Measurements from ENCODE around the gene EPHB6.

The EPHB6 gene

GRCh38 chr7:142833174-142834048, 21.5 kb upstream of the EPHB6 start:
- DNase-seq = no peak

DNA sequence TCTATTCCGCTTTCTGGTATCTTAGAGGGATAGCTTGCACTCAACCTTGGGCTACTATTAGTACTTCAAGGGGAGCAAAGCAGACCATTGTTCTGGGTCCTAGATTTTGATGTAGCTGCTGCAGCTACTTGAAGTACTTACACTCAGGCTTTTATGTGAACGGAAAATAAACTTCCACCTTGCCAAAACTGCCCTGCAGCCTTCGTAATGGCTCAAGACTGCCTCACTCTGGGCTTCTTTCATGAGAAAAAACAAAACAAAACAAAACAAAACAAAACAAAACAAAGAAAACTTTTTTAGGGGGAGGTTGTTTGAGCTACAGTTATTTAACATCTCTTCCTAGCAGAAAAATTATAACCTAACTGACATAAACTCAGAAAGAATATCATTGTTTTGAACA, 19.4 kb upstream of the EPHB6 start:
- no peak for DNase-seq

DNA sequence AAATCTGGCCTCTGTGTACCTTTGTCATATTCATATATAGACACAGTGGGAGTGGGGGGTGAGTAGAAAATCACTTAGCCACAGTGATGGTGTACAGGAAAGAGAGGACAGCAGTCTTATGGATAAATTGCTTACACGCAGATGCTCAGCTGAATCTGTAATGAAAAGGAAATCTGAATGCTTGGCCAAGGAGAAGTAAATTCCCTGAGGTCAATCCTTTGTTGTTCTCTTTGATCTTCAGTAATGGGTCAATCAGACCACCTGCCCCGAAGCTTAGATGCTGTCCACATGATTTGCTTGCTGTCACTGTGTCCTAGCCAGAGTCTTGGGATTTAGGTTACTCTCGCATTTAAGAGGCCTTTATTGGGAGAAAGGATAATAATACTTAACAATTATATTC, 18.4 kb upstream of the EPHB6 start:
- DNase-seq = no peak

DNA sequence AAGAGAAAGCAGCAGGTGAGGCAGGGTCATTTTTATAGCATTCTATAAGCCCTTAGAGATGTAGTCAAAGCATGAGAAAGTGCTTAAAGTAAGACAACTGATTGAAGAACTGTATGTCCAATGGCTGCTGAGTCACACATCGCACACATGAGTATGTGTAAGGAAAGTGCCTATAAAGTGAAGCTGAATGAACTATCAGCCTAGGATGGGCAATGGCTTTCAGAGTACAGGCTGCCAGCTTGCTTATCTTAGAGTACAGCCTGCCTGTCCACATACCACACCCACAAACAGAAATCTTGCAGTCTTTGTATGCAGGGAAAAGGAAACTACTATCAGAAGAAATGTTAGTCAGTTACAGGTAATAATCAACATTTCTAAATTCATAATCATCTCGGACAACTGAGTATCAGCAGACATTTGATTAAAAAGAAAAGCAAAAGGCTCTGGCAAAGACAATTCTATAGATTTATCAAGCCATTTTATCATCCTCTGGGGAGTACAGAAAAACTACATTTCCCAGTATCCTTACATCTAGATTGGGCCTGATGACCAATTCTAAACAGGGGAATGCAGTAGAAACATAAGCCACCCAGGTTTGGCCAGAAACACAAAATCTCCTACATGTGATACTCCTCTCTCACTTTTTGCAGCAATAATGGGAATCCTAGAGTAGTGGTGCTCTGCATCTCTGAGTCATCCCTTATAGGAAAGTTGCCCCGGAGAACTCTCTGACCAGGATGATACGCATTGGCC, 16.2 kb upstream of the EPHB6 start:
- no peak for DNase-seq

DNA sequence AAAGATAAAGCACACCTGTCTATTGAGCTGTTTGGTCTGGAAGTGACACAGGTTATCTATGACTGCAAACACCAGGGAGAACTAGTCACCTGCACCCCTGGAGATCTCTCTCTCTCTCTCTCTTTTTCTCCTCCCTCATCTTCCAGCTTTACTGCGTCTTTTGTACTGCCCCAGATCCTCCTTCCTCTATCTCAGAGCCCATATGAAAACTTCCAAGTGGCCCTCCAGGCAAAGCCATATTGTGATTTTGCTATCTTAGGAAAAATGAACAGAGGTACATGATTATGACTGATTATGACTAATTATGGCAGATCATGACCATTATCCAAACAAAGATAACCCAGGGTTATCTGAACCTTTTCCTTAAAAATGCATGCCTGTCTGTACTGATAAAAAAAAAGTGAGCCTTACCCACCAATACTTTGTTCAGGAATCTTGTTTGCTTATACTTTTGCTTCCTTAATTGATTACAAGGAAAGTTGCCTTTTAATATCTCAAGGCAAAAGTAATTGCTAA, 12.6 kb upstream of the EPHB6 start:
- no peak for DNase-seq

DNA sequence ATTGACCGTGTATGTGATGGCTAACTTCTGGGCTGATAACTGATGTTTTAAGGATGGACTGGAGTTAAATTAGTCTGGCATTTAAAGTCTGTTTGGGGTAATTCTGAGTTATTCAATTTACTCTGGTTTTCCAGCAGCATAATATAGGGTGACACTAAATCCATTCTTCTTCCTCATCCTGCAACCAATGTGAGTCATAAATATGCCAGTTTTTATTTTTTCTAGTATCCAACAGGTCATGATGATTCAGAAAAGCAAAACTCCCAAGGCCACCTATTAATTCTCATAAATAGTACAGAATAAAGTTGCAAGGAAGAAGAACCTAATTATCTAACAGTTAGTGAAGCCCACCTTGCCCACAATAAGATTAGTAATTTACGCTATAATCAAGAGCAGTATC, 7.5 kb upstream of the EPHB6 start:
- DNase-seq = no peak

DNA sequence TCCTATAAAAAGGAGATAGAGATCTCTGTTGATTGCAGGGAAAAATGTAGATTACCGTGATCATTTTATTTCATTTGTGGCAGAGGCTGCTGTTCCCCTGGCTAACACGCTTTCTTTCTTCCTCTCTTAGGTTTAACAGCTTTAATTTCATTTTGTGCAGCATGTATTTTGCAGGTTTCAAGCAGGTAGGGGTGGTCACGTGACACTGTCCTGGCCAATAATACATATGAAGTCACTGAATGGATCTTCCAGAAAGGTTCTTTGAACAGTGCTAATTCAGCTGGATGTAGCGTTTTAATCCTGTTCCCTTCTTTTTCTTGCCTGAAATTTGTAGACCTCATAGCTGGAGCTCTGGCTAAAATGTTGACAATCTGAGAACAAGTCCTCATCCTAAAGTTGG, 3.6 kb upstream of the EPHB6 start:
- no peak for DNase-seq

GRCh38 chr7:142851919-142852318, 3.0 kb upstream of the EPHB6 start:
- DNase-seq = no peak

- DNase-seq = peak; percentile 56 to 60
Observed at GRCh38 chr7:142853739-142854371, 1.0 kb upstream of the EPHB6 start.

DNA sequence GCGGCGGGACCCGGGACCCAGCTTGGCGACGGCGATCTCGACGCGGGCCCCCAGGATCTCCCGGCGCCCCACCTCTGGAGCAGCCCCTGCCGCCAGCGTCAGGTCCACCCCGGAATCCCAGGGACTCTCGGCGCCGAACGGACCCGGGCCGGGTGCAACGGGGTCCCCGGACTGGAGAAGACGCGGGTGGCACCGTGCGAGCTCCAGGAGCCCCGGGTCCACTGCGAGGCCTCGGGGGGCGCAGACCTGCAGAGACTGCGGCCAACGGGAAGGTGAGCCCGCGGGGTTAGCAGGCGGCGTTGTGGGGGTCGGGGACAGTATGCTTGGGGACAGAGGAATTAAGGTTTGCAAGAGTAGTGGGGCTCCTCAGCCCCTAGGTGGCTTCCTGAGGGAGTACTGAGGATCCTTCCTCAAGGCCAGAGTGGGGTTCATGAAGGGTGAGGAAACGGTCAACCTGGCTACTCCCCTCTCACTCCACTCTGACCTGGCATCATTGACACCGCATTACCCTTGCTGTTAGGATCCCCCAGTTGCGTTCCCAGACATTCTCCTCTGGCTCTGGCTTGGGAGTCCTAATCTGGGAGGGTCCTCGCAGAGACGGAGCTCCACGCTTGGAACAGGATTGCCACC, 353 bp downstream of the EPHB6 start:
- no peak for DNase-seq

- DNase-seq = no peak
Observed at GRCh38 chr7:142855756-142856564, 1.1 kb downstream of the EPHB6 start.

DNA sequence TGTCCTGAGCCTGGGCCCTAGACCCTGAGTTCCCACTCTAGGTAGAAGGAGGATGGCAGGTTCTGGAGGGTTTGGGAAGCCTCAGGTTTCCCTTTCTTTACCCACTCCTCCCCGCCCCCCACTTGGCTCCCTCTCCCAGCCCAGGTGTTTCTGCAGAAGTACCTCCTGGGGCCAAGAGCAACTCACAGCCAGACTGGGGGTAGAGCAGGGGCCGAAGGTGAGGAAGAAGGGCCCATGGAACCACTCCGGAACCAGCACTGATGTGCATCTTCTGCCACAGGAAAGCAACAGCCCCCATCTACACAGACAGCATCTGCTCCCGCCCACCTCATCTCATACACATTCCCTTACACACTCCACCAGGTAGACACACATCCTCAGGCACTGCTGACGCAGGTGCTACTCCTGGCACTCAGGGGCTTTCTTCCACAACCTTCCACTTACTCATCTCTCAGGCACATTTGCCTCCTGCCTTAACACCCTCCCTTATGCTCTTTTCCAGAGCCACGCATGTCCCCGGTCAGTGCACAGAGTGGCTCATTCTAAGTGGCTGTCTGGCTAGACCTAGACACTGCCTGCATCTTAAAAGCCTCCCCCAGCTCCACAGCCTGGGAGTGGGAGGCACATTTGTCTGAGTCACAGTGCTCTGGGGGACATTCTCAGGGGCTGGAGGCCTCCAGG, 1.8 kb downstream of the EPHB6 start:
- peak; percentile 15 to 21 for DNase-seq

DNA sequence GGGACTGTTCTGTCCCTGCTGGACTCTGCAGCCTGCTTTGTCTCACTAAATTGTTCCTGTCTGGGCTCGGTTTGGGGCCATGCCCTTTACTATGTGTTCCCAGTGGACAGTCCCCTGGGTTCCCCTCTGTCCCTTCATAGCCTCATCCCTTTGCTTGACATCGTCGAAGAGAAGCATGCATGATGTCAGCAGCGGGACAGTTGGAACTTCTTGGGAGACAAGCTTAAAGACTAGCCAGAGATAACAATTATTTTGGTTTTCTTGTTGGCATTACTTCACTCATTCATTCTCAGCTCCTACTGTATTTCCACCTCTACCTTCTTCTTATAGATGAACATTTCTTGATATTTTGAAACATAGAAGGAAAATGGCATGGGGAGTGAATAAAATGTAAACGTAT, 2.7 kb downstream of the EPHB6 start:
- no peak for DNase-seq

DNA sequence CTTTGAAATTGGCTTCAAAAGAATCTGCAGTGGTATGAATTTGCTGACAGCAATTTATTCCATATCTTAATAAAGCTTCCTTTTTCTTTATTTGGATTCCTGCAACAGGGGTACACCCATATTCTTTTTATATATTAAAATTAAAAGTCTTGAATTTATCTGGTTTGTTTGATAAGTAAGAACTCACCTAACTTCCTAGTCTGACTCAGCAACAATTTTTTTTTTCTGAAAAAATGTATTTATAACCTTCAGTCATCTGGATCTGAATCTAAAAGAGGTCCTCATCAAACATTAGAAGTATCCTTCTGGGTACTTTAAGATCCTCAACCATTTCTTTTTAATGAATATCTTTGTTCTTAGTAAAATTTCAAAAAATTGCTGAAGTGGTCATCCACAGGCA, 4.5 kb downstream of the EPHB6 start:
- DNase-seq = no peak

- DNase-seq = no peak
Observed at GRCh38 chr7:142859829-142860228, 5.0 kb downstream of the EPHB6 start.

- no peak for DNase-seq
Observed at GRCh38 chr7:142860968-142861367, 6.1 kb downstream of the EPHB6 start.

DNA sequence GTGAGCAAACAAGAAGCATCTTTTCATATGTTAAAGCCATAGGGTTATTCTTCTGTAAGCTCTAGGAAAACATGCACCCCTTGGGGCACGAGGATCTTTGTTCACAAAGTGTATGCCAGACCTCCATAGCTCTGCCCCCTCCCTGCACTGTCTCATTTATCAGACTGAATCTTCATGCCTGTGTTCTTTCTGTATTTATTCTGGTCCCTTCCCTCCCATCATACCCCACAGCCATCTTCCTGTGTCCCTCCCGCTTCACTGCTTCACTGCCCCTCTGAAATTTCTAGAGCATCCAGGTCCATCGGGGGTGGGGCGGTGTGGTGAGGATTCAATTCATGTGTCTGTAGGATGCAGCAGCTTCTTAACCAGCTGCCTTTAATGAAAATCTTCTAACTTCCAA, 7.5 kb downstream of the EPHB6 start:
- DNase-seq = no peak

- no peak for DNase-seq
Observed at GRCh38 chr7:142862786-142863400, 8.0 kb downstream of the EPHB6 start.

DNA sequence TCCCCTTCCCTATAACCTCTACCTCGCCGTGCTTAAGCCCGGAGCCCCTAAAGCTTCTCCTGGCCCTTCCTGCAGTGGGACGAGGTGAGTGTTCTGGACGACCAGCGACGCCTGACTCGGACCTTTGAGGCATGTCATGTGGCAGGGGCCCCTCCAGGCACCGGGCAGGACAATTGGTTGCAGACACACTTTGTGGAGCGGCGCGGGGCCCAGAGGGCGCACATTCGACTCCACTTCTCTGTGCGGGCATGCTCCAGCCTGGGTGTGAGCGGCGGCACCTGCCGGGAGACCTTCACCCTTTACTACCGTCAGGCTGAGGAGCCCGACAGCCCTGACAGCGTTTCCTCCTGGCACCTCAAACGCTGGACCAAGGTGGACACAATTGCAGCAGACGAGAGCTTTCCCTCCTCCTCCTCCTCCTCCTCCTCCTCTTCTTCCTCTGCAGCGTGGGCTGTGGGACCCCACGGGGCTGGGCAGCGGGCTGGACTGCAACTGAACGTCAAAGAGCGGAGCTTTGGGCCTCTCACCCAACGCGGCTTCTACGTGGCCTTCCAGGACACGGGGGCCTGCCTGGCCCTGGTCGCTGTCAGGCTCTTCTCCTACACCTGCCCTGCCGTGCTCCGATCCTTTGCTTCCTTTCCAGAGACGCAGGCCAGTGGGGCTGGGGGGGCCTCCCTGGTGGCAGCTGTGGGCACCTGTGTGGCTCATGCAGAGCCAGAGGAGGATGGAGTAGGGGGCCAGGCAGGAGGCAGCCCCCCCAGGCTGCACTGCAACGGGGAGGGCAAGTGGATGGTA, 9.2 kb downstream of the EPHB6 start:
- DNase-seq = no peak
